Fibroblast of lung (primary cell): Measurements from ENCODE around the gene HOXB6.

ENCODE experiments used
- CTCF ChIP-seq, 2 donors: IDR thresholded peaks in 1 of 2; conservative IDR thresholded peaks in 1 of 2; 1 replicate in 1 of 2; 2 replicates in 1 of 2; pipeline ENCODE4 v1.5.1; 2011 to 2012; ENCODE audit warnings: low read length in 2 of 2, control low read depth in 1 of 2, inconsistent platforms in 1 of 2, low read depth in 1 of 2, mild to moderate bottlenecking in 1 of 2
- EZH2 ChIP-seq: IDR thresholded peaks from 2 replicates; pipeline ENCODE4 v1.5.1; 2012; ENCODE audit warnings: low read length, control low read depth, mild to moderate bottlenecking; ENCODE audit errors: missing control alignments

DNA sequence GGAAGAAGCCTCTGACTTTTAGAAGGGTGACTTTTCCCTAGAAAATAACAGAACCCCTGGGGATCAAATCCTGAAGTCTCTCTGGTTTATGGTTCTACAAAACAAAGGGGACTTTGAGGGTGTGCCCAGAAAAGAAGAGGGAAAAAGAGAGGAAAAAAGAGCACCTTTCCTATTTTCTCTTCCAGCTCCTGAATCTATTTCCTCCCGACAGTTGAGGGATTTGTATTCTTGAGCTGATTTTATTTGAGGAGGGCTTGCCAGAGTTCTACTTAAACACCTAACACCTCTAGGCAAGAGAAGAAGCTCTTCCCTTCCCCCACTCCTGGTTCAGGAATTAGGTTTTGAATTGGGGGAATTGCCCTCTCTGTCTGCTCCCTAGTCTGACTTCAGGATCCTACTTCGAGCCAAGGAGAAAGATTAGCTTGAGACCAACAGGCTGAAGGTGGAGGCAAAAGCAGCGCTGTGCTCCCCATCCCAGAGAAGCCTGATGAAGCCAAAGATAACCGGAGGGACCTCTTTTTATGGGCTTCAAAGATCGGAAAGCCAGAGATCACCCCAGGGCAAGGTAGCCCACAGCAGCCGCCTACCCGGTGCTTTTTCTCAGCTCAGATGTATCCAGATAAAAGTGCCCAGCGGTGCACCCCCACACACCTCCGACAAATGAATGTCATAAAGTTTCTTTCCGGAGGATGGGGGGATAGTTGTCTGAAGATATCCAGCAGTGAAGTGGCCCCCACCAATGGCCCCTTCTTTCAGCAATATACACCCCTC is 15.5 kb downstream of the HOXB6 start:
- TF ChIP-seq CTCF (conservative IDR thresholded peaks at IDR 0.05 in 1 of 2, IDR thresholded peaks at IDR 0.05 in 1 of 2; ENCODE audit: low read depth in 1 of 2, low read length in 2 of 2) (no peak), EZH2 (no peak)
